D721Med (cell line): ENCODE data around the gene F2RL3.

Experiments
- DNase-seq: peaks from one replicate; pipeline ENCODE4 v3.0.0; 2011; ENCODE audit warnings: low spot score; ENCODE audit not compliant: insufficient read length
- FAIRE-seq: peaks from 2 replicates; lab custom pipeline; 2011; peaks lifted over from hg19 to GRCh38; lab: Jason Lieb, UNC
- TF ChIP-seq, protein P1 (sequence below): IDR thresholded peaks from 2 replicates; pipeline ENCODE4 v1.5.1; 2012; ENCODE audit warnings: mild to moderate bottlenecking, control low read depth; ENCODE audit not compliant: insufficient read depth; ENCODE audit errors: missing control alignments

F2RL3 gene

DNA sequence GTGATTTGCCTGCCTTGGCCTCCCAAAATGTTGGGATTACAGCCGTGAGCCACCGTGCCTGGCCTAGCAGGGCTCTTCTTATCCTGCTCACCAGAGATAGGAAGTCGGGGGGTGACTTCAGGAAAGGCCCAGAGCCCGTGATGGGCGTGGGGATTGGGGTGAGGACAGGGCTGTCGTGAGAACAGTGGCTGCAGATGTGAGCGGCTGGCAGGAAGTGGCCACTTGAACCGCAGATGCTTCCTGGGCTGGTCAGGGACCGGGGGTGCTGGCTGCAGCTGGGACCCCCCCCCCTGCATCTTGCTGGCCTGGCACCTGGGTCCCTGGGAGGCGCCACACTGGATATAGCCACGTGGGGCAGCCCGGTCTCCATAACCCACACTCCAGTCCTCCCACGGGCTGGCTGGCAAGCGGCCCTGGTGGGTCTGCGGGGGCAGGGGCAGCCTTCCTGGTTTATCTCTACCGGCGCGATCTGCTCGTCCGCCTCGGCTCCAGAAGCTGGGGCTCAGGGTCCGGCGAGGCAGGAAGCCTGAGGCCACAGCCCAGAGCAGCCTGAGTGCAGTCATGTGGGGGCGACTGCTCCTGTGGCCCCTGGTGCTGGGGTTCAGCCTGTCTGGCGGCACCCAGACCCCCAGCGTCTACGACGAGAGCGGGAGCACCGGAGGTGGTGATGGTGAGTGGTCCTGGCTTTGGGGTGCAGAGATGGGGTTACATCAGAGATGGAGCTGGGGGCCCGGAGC lies at the start of gene F2RL3:
Gene F2RL3, plus strand, starts transcription at position 371 of the 737 bp plus-strand sequence. Its CDS starts 191 bp downstream, at position 562.
- FAIRE-seq = no peak
- no peak for DNase-seq
- TF ChIP-seq, protein P1, sequence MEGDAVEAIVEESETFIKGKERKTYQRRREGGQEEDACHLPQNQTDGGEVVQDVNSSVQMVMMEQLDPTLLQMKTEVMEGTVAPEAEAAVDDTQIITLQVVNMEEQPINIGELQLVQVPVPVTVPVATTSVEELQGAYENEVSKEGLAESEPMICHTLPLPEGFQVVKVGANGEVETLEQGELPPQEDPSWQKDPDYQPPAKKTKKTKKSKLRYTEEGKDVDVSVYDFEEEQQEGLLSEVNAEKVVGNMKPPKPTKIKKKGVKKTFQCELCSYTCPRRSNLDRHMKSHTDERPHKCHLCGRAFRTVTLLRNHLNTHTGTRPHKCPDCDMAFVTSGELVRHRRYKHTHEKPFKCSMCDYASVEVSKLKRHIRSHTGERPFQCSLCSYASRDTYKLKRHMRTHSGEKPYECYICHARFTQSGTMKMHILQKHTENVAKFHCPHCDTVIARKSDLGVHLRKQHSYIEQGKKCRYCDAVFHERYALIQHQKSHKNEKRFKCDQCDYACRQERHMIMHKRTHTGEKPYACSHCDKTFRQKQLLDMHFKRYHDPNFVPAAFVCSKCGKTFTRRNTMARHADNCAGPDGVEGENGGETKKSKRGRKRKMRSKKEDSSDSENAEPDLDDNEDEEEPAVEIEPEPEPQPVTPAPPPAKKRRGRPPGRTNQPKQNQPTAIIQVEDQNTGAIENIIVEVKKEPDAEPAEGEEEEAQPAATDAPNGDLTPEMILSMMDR = no peak

DNA sequence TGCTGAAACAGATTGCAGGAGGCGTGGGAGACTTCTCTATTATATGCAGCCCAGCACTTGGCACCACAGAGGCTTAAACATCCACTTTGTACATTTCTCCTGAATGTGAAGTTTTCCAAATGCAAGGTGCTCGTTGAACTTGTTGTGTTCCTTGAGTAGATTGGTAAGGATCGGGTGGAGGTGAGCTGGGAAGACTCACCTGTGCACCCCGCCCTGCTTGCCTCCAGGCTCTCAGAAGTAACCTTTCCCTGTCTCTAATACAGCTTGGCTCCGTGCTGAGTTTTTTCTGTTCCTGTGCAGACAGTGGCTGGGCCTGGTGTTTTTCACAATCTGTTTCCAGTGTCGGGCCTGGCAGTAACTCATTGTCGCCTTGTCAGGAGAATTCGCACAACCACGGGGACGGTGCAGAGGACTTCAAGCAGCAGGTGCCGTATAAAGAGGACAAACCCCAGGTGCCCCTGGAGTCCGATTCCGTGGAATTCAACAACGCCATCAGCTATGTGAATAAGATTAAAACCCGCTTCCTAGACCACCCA lies 47.3 kb upstream of the F2RL3 start:
- no peak for FAIRE-seq
- DNase-seq = no peak
- TF ChIP-seq, protein P1 = no peak

- no peak for FAIRE-seq
- DNase-seq = no peak
- TF ChIP-seq, protein P1 = no peak
Measured at GRCh38 chr19:16846901-16847300, 41.9 kb upstream of the F2RL3 start.

- FAIRE-seq (no peak), DNase-seq (no peak)
- TF ChIP-seq, protein P1 = no peak
Measured at GRCh38 chr19:16847430-16847829, 41.4 kb upstream of the F2RL3 start.

GRCh38 chr19:16849168-16849567 lies 39.6 kb upstream of the F2RL3 start:
- no peak for DNase-seq
- no peak for FAIRE-seq
- TF ChIP-seq, protein P1 = no peak

GRCh38 chr19:16850133-16850532 lies 38.7 kb upstream of the F2RL3 start:
- TF ChIP-seq, protein P1 = no peak
- DNase-seq = no peak

More at GRCh38 chr19:16850133-16850532, 38.7 kb upstream of the F2RL3 start:
- no peak for FAIRE-seq
